ENCODE measurements around the gene SNX19.

SNX19 gene

GRCh38 chr11:130848361-130849214 is 67.7 kb downstream of the SNX19 start:
- in situ Hi-C loops (cut with HindIII; ENCODE audit: low sequenced_read_pairs) = no loop called here

DNA sequence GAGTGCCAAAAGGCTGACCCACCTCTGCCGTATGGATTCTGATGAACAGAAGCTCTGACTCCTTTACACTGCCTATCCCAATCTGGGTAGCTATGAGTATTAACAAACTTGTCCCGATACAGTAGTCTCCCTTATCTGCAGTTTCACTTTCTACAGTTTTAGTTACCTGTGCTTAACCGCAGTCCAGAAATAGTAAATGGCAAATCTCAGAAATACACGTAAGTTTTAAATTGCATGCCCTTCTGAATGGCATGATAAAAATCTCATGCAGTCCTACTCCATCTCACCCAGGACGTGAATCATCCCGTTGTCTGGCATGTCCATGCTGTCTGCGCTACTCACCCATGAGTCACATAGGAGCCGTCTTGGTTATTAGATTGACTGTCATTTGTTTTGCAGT is 68.8 kb downstream of the SNX19 start:
- in situ Hi-C loops (cut with HindIII; ENCODE audit: low sequenced_read_pairs) = no loop called here

- in situ Hi-C loops (cut with HindIII; ENCODE audit: low sequenced_read_pairs) = no loop called here
Measured at GRCh38 chr11:130846606-130847005, 69.7 kb downstream of the SNX19 start.

- in situ Hi-C loops (cut with HindIII; ENCODE audit: low sequenced_read_pairs) = no loop called here
Measured at GRCh38 chr11:130842001-130842400, 74.3 kb downstream of the SNX19 start.

- in situ Hi-C loops (cut with HindIII; ENCODE audit: low sequenced_read_pairs) = no loop called here
Measured at GRCh38 chr11:130840679-130841078, 75.6 kb downstream of the SNX19 start.

DNA sequence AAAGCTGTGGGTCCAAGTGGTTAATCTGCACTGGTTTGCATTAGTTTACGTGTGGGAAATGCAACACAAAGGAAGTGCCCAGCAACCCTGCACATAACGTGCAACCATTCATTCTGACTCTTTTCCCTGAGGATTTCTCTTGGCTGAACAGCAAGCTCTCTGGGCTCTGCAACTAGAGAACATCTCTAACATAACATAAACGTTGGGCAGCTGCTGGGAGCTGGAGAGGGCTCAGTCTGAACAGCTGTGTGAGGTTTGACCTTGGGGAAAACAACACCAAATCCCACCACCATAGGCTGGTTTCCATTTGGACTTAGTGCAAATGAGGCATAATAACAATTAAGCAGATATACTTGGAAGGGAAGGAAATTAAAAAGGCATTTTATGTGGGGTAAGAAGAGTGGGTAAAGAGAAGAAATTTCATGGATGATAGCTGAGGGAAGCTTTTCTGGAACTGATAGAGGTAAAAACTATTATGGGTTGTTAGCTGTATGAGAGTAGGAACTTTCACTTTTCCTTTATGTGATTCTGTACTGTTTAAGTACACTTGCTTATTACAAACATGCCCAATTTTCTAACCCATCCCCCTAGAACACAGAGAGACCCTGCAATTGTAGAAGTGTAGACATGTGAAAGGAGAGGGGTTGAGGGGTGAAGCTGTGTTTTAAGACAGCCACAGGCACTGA is 76.2 kb downstream of the SNX19 start:
- in situ Hi-C loops (cut with HindIII; ENCODE audit: low sequenced_read_pairs) = no loop called here

- in situ Hi-C loops (cut with HindIII; ENCODE audit: low sequenced_read_pairs) = no loop called here
Measured at GRCh38 chr11:130837194-130837593, 79.1 kb downstream of the SNX19 start.

GRCh38 chr11:130834886-130835285 is 81.4 kb downstream of the SNX19 start:
- in situ Hi-C loops (cut with HindIII; ENCODE audit: low sequenced_read_pairs) = no loop called here

DNA sequence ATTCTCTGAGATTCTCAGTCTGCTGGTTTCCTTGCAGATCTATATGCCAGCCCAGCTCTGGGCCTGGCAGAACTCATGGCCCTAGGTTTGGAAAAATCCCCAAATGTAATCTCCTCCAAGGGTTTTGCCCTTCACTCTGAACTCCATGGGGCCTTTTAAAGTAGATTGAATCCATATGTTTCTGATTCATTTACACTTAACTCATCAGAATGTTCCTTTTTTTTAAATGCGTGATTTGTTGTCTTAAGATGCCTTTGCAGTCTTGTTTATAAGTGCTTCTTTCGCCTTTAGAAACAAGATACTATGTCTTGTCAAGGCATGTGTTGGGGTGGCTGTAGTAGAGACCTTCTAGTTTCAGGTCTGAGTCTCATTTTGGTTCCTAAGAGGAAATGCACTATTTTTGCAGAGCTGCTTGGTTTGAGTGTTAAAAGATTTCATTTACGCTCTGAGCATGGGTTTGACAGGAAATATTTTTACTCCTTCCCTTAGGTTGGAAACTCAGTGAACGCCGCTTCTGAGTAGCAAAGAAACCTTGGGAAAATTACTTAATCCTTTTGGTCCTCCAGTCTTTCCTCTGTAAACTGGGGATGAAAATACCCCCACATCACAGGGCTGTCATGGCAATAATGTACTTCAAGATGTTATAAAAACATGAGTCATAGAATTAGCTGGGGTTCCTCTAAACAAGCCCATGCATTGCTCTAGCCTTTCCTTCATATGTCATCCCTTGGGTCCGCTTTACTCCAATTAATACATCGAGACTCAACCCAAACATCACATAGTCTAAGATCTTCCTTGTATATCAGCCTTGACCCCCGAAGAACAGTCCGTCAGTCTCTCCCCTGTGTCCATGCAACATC is 83.5 kb downstream of the SNX19 start:
- in situ Hi-C loops (cut with HindIII; ENCODE audit: low sequenced_read_pairs) = no loop called here

GRCh38 chr11:130831976-130832375 is 84.3 kb downstream of the SNX19 start:
- in situ Hi-C loops (cut with HindIII; ENCODE audit: low sequenced_read_pairs) = no loop called here

DNA sequence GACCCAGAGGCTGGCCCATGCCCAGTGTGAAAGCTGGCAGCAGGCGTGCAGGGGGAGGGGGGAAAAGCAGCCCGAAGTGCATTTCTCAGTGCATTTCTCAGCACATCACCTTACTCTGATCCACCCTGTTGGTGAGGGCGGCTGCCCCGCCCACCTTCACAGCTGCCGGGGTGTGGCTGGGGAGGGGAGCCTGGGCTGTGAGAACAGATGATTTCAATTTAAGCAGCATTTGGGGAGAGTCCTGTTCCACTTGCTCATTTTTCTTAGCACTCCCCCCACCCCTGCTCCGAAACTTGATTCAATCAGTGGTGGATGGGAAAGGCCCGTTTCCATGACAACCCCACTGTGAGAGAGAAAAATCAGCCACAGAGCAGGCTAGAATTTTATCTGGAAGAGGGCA is 84.8 kb downstream of the SNX19 start:
- in situ Hi-C loops (cut with HindIII; ENCODE audit: low sequenced_read_pairs) = no loop called here

GRCh38 chr11:130830566-130830965 is 85.7 kb downstream of the SNX19 start:
- in situ Hi-C loops (cut with HindIII; ENCODE audit: low sequenced_read_pairs) = no loop called here

DNA sequence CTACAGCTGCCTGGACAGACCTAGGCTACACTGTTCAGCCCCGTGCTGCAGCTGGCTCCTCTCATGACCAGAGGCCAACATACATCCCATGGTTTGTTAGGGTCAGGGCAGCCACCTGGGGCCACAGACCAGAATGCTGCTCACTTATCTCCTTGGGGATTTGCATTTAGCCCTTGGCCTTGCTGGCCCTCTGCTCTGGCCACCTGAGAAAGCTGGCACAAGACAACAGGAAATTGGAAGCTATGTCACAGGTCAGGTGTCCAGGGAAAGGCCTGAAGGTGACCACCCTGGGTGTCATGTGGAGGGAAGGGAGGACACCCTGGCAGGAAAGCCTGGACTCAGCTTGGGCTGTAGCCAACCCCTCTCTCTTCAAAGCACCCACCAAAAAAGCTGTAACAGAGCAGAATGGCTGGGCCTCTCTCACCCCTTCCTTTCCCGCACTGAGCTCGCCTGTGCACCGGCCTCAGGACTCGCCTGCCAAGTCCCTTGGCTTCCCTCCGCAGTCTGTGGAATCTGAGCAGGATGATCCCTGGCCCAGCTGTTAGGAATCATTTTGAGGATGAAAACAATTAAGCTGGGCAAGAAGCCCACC is 86.3 kb downstream of the SNX19 start:
- in situ Hi-C loops (cut with HindIII; ENCODE audit: low sequenced_read_pairs) = no loop called here

GRCh38 chr11:130828741-130829140 is 87.5 kb downstream of the SNX19 start:
- in situ Hi-C loops (cut with HindIII; ENCODE audit: low sequenced_read_pairs) = no loop called here

DNA sequence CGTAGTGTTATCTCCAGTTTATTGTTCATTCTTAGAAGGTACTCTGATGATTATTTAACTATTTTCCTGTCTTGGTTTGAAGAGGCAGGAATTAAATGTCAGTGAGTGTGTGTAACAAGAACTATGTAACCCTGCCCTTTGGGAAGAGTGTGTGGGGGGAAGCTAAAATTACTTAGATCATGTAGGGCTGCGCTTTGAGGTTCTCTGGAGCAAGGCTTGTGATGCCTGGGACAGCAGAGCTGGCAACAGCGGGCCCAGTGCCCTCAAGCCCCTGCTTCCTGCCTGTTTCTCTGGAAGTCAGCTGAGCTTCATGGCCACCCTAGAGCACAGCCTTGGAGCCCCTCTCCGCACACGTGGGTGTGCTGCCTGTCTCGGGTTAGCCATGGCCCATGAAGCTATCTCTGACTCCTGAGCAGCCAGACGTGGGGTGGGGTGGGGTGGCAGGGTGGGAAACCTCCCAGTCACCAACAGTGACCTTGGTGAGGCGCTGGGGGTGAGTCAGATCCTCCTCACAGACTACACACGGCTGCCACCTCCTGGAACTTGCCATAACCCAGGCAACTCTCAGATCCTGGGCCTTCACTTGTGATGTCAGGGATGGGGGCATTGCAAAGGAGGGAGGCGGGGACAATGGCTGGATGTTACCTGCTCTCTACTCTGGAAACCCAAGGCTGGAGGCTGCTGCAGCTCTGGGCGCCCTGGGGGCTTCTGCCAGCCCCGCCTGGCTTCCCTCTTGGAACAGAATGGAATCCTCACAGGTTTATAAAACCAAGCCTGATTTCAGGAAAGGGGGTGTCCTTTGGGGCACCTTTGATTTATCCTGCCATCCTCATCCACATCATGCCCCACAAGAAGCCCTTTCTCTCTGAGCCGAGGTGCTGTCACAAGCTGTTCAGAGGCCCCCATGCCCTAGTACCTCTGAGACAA is 88.6 kb downstream of the SNX19 start:
- in situ Hi-C loops (cut with HindIII; ENCODE audit: low sequenced_read_pairs) = no loop called here

DNA sequence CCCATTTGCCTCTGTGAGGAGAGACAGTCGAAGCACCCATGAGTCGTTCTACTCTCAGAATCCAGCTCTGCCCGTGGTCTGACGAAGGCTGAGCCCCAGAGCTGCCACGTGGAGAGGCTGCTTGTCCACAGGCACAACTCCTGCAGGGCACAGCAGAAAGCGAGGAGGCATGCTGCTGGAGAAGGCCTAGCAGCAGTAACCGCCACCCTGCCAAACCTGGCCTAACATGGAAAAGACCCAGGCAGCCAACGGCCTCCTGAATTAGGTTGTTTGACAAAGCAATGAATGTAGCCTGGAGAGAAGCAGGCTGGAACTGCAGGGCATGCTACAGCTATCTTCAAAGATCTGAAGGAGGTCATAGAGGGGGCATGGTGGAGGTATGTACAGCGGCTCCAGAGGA is 89.7 kb downstream of the SNX19 start:
- in situ Hi-C loops (cut with HindIII; ENCODE audit: low sequenced_read_pairs) = no loop called here

DNA sequence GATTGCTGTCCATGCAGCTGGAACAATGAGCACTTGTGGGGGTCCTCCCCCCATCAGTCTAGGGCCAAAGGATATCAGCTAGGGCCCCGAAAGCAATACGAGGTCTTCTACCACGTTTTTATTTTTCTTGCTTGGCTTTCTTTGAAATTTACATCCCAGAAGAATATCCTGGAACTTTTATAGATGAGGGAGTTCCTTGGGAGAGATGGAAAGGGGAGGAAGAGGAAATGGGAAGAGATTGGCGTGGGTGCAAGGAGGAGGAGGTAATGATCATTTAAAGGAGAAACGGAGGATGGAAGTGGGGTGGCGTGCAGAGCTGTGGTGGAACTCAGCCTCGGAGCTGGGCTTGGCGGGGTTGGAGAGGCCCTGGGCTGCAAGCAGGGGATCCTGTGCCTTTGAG is 90.3 kb downstream of the SNX19 start:
- in situ Hi-C loops (cut with HindIII; ENCODE audit: low sequenced_read_pairs) = no loop called here

- in situ Hi-C loops (cut with HindIII; ENCODE audit: low sequenced_read_pairs) = no loop called here
Measured at GRCh38 chr11:130825561-130825960, 90.7 kb downstream of the SNX19 start.
